PC-9 (cell line): ENCODE results near the gene FOXI3.

Experiments used
- CTCF ChIP-seq: fragments of 200-600 bp; sonication (generic); conservative IDR thresholded peaks from 2 replicates; pipeline ENCODE4 v1.6.1; 2017; ENCODE audit warnings: mixed run types, antibody characterized with exemption, mild to moderate bottlenecking, moderate library complexity
- EZH2 ChIP-seq: fragments of 200-600 bp; sonication (generic); IDR thresholded peaks from 2 replicates; pipeline ENCODE4 v1.8.0; 2017; ENCODE audit warnings: antibody characterized with exemption, low read depth

- TF ChIP-seq CTCF (no peak), EZH2 (no peak)
Observed at GRCh38 chr2:88452980-88453582, 588 bp upstream of the FOXI3 start.
